Suprapubic skin (tissue), 4 donors: ENCODE data around the gene SLAMF7.

Experiments used
- POLR2A ChIP-seq, 2 donors: fragments of 450-650 bp; IDR thresholded peaks; one replicate each; pipeline ENCODE4 v1.6.1; 2017; ENCODE audit warnings: antibody characterized with exemption in 2 of 2, mild to moderate bottlenecking in 2 of 2, moderate library complexity in 2 of 2
- POLR2AphosphoS5 ChIP-seq, 3 donors: sonication (generic); formaldehyde crosslinking; IDR thresholded peaks; one replicate each; pipeline ENCODE4 v1.6.1; 2017; ENCODE audit warnings: antibody characterized with exemption in 3 of 3

DNA sequence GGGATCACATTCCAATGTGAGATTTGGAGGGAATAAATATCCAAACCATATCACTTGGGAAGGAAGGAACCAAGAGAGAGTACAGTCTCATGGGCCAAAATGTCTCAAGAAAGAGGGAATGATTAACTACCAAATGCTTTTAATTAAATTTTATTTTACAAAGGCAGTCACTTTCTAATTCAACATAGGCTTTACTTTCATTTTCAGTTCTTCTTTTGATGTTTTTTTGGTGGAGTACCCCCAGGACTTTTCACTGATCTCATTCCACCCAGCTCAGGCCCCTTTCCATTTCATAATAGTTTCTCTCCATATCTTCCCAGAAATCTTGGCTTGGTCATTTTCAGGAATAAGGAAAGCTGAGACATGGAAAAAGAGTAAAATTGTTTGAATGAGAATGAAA lies 5.1 kb upstream of the SLAMF7 start:
- TF ChIP-seq POLR2AphosphoS5 (IDR thresholded peaks at IDR 0.05), result no peak
- TF ChIP-seq POLR2A (IDR thresholded peaks at IDR 0.05), result no peak
